Mesendoderm (in vitro differentiated cells): ENCODE data around the gene OR52E4. TPM values are rescaled to one million over a fixed set of nuclear protein-coding genes. Genes with fewer than 3 reads are reported as not detected.

Experiments
- DNase-seq: peaks from one replicate; pipeline ENCODE4 v3.0.0; 2013
- H2AK5ac ChIP-seq: 2 replicates; pipeline ENCODE4 v1.6.1; 2013; ENCODE audit warnings: low read length, inconsistent platforms
- H2BK120ac ChIP-seq: 2 replicates; pipeline ENCODE4 v1.6.1; 2013; ENCODE audit warnings: low read depth, mild to moderate bottlenecking, low read length, moderate library complexity, mixed read lengths
- H2BK15ac ChIP-seq: replicated peaks from 2 replicates; pipeline ENCODE4 v1.6.1; 2013; ENCODE audit warnings: low read depth, mild to moderate bottlenecking, moderate library complexity
- H2BK5ac ChIP-seq: 2 replicates; pipeline ENCODE4 v1.6.1; 2013; ENCODE audit warnings: low read length, inconsistent platforms
- H3K18ac ChIP-seq: 2 replicates; pipeline ENCODE4 v1.6.1; 2013; ENCODE audit warnings: mild to moderate bottlenecking, low read length, mixed read lengths
- H3K23ac ChIP-seq: one replicate; pipeline ENCODE4 v1.6.1; 2013; ENCODE audit warnings: low read length
- H3K27ac ChIP-seq: 2 replicates; pipeline ENCODE4 v1.5.1; 2013; ENCODE audit warnings: low read depth, mild to moderate bottlenecking, inconsistent platforms, low read length, moderate library complexity
- H3K27me3 ChIP-seq: 2 replicates; pipeline ENCODE4 v1.6.1; 2013; ENCODE audit warnings: low read length, control low read depth, mild to moderate bottlenecking, inconsistent platforms; ENCODE audit not compliant: insufficient read depth, poor library complexity
- H3K36me3 ChIP-seq: 2 replicates; pipeline ENCODE4 v1.6.1; 2013; ENCODE audit warnings: low read length, inconsistent platforms; ENCODE audit not compliant: control insufficient read depth, insufficient read depth
- H3K4ac ChIP-seq: one replicate; pipeline ENCODE4 v1.6.1; 2013; ENCODE audit warnings: low read depth, mild to moderate bottlenecking, low read length, moderate library complexity
- H3K4me1 ChIP-seq: 2 replicates; pipeline ENCODE4 v1.6.1; 2013; ENCODE audit warnings: low read depth, low read length, inconsistent platforms; ENCODE audit not compliant: control insufficient read depth
- H3K4me2 ChIP-seq: 2 replicates; pipeline ENCODE4 v1.6.1; 2013; ENCODE audit warnings: low read length
- H3K4me3 ChIP-seq: 2 replicates; pipeline ENCODE4 v1.5.1; 2013; ENCODE audit warnings: mild to moderate bottlenecking, low read length
- H3K56ac ChIP-seq: one replicate; pipeline ENCODE4 v1.6.1; 2013; ENCODE audit warnings: low read length
- H3K79me1 ChIP-seq: 2 replicates; pipeline ENCODE4 v1.6.1; 2013; ENCODE audit warnings: low read length, inconsistent platforms
- H3K79me2 ChIP-seq: 2 replicates; pipeline ENCODE4 v1.6.1; 2013; ENCODE audit warnings: mild to moderate bottlenecking, low read length; ENCODE audit not compliant: control insufficient read depth, insufficient read depth
- H3K9ac ChIP-seq: 2 replicates; pipeline ENCODE4 v1.6.1; 2013; ENCODE audit warnings: low read length, inconsistent platforms
- H4K5ac ChIP-seq: one replicate; pipeline ENCODE4 v1.6.1; 2013; ENCODE audit warnings: low read length
- H4K8ac ChIP-seq: one replicate; pipeline ENCODE4 v1.6.1; 2013; ENCODE audit warnings: low read depth, mild to moderate bottlenecking, control low read depth, low read length, moderate library complexity
- WGBS: extraction: QIAGEN DNeasy Blood & Tissue Kit; methylation state at CpG from one replicate; pipeline ENCODE4 v1.1.7; 2013; ENCODE audit warnings: low lambda C conversion rate, missing lambda C conversion rate; ENCODE audit not compliant: insufficient coverage; ENCODE audit errors: extremely low coverage; 5-methylcytosine and 5-hydroxymethylcytosine counted together
- polyA plus RNA-seq, 2 experiments: library from polyadenylated mRNA; stranded (reverse); fragments of 200-250 nt; gene quantifications; one replicate each; pipeline ENCODE4 v1.2.3, GENCODE V29; 2013

Gene OR52E4
- polyA plus RNA-seq (2013, experiment 1 of 2), result not detected
- not detected for polyA plus RNA-seq (2013, experiment 2 of 2)

- H3K4ac ChIP-seq, result no peak within 1 kb of the TSS
- no peaks in the 10 kb centered on the region for H3K79me2 ChIP-seq
- no peak within 1 kb of the TSS for H3K56ac ChIP-seq
- no peaks in the 10 kb centered on the region for H3K4me1 ChIP-seq
- H2AK5ac ChIP-seq, result no peak within 1 kb of the TSS
- no peak within 1 kb of the TSS for H4K8ac ChIP-seq
- H3K27ac ChIP-seq, result no peak within 1 kb of the TSS
- no peaks in the 10 kb centered on the region for H3K79me1 ChIP-seq
- H3K36me3 ChIP-seq, result no peaks in the 10 kb centered on the region
- H3K27me3 ChIP-seq, result no peaks in the 10 kb centered on the region
- no peak within 1 kb of the TSS for H3K4me3 ChIP-seq
- WGBS, result no CpG with 5 or more reads among the region's 4 CpGs
- no peak within 1 kb of the TSS for H2BK15ac ChIP-seq
- H3K4me2 ChIP-seq, result no peak within 1 kb of the TSS
- H3K23ac ChIP-seq, result no peak within 1 kb of the TSS
- no peak for DNase-seq
- no peak within 1 kb of the TSS for H3K9ac ChIP-seq
- H2BK5ac ChIP-seq, result no peak within 1 kb of the TSS
- H3K18ac ChIP-seq, result no peak within 1 kb of the TSS
- no peak within 1 kb of the TSS for H2BK120ac ChIP-seq
- no peak within 1 kb of the TSS for H4K5ac ChIP-seq
These were observed at the start of gene OR52E4 for GRCh38 chr11:5880329-5880728. OR52E4 (plus strand) TSS chr11:5880629; CDS start chr11:5884293, 3,664 bp downstream.

GRCh38 chr11:5831196-5831829 lies 49.1 kb upstream of the OR52E4 start:
- Histone ChIP-seq H3K27ac (peak overlapping the region; percentile 70), H2BK15ac (no peak overlapping the region), H2AK5ac (no peak overlapping the region), H2BK120ac (no peak overlapping the region), H4K5ac (no peak overlapping the region), H3K27me3 (no peaks in the 10 kb centered on the region), H3K9ac (no peak overlapping the region), H4K8ac (peak overlapping the region; percentile 82), H3K79me1 (no peaks in the 10 kb centered on the region), H3K23ac (no peak overlapping the region), H3K79me2 (no peaks in the 10 kb centered on the region), H3K56ac (no peak overlapping the region), H3K18ac (no peak overlapping the region), H3K4me2 (no peak overlapping the region), H3K36me3 (no peaks in the 10 kb centered on the region), H3K4ac (no peak overlapping the region), H3K4me1 (no peaks in the 10 kb centered on the region), H2BK5ac (no peak overlapping the region), H3K4me3 (no peak overlapping the region)
- WGBS, result no CpG with 5 or more reads among the region's 6 CpGs
- peak; percentile 65 for DNase-seq

- Histone ChIP-seq H2BK5ac (no peak overlapping the region), H2BK15ac (no peak overlapping the region), H3K79me2 (no peaks in the 10 kb centered on the region), H3K27me3 (no peaks in the 10 kb centered on the region), H3K4me3 (no peak overlapping the region), H3K79me1 (no peaks in the 10 kb centered on the region), H3K27ac (no peak overlapping the region), H3K9ac (no peak overlapping the region), H4K5ac (no peak overlapping the region), H4K8ac (no peak overlapping the region), H3K36me3 (no peaks in the 10 kb centered on the region), H3K56ac (no peak overlapping the region), H3K18ac (no peak overlapping the region), H3K4me1 (no peaks in the 10 kb centered on the region), H3K4ac (no peak overlapping the region), H3K4me2 (no peak overlapping the region), H3K23ac (no peak overlapping the region), H2BK120ac (no peak overlapping the region), H2AK5ac (no peak overlapping the region)
- no peak for DNase-seq
- WGBS, result no CpG with 5 or more reads among the region's 2 CpGs
These were observed 47.0 kb upstream of the OR52E4 start for GRCh38 chr11:5833446-5833845.

- Histone ChIP-seq H3K27me3 (no peaks in the 10 kb centered on the region), H3K56ac (no peak overlapping the region), H3K4me3 (no peak overlapping the region), H4K8ac (no peak overlapping the region), H3K79me2 (no peaks in the 10 kb centered on the region), H4K5ac (no peak overlapping the region), H2AK5ac (no peak overlapping the region), H2BK120ac (no peak overlapping the region), H3K18ac (no peak overlapping the region), H3K4me2 (no peak overlapping the region), H3K9ac (no peak overlapping the region), H3K4me1 (no peaks in the 10 kb centered on the region), H3K79me1 (no peaks in the 10 kb centered on the region), H3K4ac (no peak overlapping the region), H2BK5ac (no peak overlapping the region), H3K36me3 (no peaks in the 10 kb centered on the region), H2BK15ac (no peak overlapping the region), H3K27ac (no peak overlapping the region), H3K23ac (no peak overlapping the region)
- no peak for DNase-seq
- WGBS, result no CpG with 5 or more reads among the region's 2 CpGs
These were observed 42.7 kb upstream of the OR52E4 start for GRCh38 chr11:5837695-5838094.

GRCh38 chr11:5841797-5842196 lies 38.6 kb upstream of the OR52E4 start, which contains the start of gene OR52E6:
OR52E6 (minus strand) TSS chr11:5841897; CDS start chr11:5841897, 0 bp downstream.
- Histone ChIP-seq H2BK5ac (no peak within 1 kb of the TSS), H3K4me1 (no peaks in the 10 kb centered on the region)
- no CpG with 5 or more reads among the region's 1 CpG for WGBS

GRCh38 chr11:5846701-5847100 lies 33.7 kb upstream of the OR52E4 start:
- Histone ChIP-seq H4K5ac (no peak overlapping the region), H2BK120ac (no peak overlapping the region), H3K9ac (no peak overlapping the region), H2BK5ac (no peak overlapping the region), H3K4me3 (no peak overlapping the region), H3K23ac (no peak overlapping the region), H3K4ac (no peak overlapping the region), H2BK15ac (no peak overlapping the region), H3K18ac (no peak overlapping the region), H3K79me2 (no peaks in the 10 kb centered on the region), H3K79me1 (no peaks in the 10 kb centered on the region), H3K36me3 (no peaks in the 10 kb centered on the region), H3K27me3 (no peaks in the 10 kb centered on the region), H3K56ac (no peak overlapping the region), H3K4me1 (no peaks in the 10 kb centered on the region), H3K4me2 (no peak overlapping the region), H4K8ac (no peak overlapping the region), H2AK5ac (no peak overlapping the region), H3K27ac (no peak overlapping the region)
- DNase-seq, result no peak
- no CpG with 5 or more reads among the region's 1 CpG for WGBS

More at GRCh38 chr11:5841797-5842196, 38.6 kb upstream of the OR52E4 start, which contains the start of gene OR52E6:
- Histone ChIP-seq H3K79me2 (no peaks in the 10 kb centered on the region), H4K5ac (no peak within 1 kb of the TSS), H2AK5ac (no peak within 1 kb of the TSS), H3K27me3 (no peaks in the 10 kb centered on the region), H2BK120ac (no peak within 1 kb of the TSS), H3K18ac (no peak within 1 kb of the TSS), H3K27ac (no peak within 1 kb of the TSS), H3K4ac (no peak within 1 kb of the TSS), H2BK15ac (no peak within 1 kb of the TSS), H3K9ac (no peak within 1 kb of the TSS), H4K8ac (no peak within 1 kb of the TSS), H3K56ac (no peak within 1 kb of the TSS), H3K23ac (no peak within 1 kb of the TSS), H3K4me2 (no peak within 1 kb of the TSS), H3K36me3 (no peaks in the 10 kb centered on the region), H3K79me1 (no peaks in the 10 kb centered on the region), H3K4me3 (no peak within 1 kb of the TSS)
- no peak for DNase-seq
